ENCODE measurements around the gene USP33.
"Not testable (repeated sequence)": the region's sequence is repeated elsewhere in the genome, so short reads cannot be mapped to it uniquely, and the experiment has no call there.

The USP33 gene

DNA sequence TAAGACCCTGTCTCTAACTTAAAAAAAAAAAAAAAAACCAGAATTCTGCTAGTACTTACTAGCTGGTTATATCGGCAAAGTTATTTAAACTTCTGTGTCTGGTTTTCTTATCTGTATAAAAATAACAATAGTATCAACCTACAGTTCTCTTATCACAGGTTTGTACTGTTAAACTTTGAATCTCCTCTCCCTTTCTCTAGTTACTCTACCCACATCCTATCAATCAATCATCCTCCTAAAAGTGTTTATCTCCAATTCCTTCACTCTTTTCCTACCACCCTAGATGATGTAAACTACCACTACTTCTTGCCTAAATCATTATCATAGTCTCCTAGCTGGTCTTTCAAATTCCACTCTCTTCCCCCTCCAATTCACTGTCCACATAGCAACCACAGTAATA, 27.6 kb downstream of the USP33 start:
- DNase-seq = no peak

DNA sequence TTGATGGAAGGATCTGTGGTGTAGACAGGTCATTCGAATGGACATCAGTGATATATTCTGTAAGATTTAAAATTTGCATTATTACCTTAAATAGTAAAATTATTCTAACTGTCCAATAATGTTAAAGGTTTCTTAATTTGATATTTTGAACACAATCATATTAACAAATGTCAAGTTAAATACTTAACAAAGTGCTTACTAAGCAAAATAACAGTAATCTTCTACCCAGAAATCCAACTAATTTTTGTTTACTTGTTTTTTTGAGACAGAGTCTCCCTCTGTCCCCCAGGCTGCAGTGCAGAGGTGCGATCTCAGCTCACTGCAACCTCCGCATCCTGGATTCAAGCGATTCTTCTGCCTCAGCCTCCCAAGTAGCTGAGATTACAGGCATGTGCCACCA, 33.9 kb downstream of the USP33 start:
- DNase-seq = no peak

DNA sequence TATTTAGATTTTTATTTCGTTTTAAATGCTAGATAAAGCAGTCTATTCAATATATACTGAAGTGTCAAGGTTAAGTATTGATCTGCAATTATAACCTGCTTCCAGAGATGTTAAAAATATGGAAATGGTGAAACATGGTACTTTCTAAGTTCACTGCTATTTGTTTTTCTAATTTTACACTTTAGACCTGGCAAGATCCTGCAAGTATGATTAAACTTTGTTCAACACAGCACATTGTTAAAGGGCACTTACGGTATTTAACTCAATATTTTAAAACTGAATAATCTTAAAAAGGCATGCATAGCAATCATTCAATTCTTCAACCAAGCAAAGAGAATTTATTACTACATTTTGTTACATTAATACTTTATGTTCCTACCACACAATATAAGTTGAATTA, 41.5 kb downstream of the USP33 start:
- no peak for DNase-seq

DNA sequence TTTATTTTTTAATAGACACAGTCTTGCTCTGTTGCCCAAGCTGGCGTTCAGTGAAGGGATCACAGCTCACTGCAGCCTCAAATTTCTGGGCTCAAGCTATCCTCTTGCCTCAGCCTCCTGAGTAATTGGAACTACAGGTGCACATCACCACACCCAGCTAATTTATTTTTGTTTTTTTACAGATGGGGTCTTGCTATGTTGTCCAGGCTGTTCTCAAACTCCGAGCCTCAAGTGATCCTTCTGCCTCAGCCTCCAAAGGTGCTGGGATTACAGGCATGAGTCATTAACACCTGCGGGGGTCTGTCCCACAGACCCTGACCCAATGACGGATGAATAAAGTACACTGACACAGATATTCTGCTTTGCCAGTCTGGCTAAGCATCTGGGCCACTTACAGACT, 43.6 kb downstream of the USP33 start:
- no peak for DNase-seq

DNA sequence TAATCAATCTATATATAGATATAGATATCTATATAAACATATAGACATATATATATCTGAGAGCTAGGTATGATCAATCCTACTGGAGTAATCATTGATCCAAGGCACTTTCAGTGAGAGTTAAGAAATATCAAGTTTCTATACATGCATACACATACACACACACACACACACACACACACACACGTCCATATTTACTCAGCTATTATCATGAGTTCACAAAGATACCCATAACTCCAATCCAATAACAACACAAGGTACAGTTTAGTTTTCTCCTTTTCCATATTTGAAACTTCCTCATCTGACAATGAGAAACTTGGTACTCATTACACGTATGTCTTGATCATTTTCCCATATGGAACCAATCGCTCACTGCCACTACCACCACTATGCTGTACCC, 49.9 kb downstream of the USP33 start:
- no peak for DNase-seq

DNA sequence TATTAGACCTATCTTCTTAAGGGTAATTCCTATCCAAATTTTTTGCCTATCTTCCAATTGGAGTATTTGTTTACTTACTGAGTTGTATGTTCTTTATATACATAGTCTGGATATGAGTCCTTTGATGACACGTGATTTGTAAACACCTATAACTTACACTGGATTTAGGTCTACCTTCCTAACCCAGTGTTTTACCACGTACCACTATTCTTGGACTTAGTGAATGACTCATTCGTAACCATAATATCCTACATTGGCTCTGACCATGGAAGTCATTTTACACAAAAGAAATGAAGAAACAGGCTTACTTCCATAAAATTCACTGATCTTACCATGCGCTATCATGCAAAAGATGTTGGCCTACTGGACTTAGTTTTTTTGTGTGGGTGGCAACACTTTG, 53.3 kb downstream of the USP33 start:
- DNase-seq = no peak

DNA sequence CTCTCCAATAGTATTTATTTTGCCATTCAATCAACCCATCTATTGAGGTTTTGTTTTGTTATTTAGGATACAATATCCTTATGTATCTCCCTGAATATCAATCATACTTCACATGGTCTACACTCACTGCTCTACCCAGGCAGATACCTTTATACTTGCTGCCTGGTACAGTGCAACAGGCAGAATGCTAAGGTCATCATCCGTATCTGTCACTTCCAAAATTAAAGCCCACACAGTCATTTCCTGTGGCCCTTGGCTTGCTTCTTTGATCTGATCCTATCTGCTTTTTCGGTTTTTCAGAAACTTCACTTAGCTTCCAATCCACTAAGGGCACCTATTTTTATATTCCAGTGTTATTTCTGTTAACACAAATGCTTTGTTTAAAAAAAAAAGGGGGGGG, 54.9 kb downstream of the USP33 start:
- no peak for DNase-seq

DNA sequence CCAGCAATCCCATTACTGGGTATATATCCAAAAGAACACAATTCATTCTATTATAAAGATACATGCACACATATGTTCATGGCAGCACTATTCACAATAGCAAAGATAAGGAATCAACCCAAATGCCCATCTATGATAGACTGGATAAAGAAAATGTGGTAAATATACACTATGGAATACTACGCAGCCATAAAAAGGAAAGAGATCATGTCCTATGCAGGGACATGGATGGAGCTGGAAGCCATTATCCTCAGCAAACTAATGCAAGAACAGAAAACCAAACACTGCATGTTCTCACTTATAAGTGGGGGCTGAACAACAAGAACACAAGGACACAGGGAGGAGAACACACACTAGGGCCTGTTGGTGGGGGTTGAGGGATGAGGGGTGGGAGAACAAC, 60.0 kb downstream of the USP33 start:
- DNase-seq = not testable (repeated sequence)

DNA sequence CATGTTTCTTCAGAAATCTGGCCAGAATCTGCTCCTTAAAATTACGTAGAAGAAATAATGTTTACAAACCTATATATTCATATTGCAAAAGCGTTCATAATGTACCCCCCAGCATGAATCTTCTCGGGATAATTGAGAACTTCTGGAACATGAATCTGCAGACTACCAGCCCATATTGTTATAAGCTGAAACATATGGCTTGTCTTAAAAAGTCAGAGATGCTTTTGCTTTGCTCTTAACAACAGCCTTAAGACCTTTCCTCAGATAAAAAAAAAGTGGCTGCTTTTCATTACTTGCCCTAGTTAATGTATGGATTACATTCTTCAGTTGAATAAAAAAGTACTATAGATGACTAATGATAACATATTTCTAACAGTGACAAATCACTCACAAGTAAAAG, 62.2 kb downstream of the USP33 start:
- DNase-seq = no peak

DNA sequence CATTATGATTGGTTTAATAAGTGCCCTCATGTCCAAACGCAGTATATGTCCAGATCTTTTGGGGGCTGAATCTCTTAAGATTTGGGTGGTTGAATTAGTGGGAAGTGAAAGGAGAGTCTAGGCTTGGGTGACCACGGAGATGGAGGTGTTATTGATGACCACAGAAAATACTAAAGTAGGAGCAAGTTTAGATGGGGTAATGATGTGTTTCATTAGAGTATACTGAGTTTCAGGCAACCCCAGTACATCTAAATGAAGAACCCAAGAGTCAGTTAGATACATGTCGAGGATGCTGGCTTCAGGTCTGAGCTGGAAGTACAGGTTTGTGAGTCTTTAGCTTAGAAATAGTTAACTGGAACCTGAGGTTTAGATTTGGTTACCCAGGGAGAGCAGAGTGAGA, 70.7 kb downstream of the USP33 start:
- no peak for DNase-seq

DNA sequence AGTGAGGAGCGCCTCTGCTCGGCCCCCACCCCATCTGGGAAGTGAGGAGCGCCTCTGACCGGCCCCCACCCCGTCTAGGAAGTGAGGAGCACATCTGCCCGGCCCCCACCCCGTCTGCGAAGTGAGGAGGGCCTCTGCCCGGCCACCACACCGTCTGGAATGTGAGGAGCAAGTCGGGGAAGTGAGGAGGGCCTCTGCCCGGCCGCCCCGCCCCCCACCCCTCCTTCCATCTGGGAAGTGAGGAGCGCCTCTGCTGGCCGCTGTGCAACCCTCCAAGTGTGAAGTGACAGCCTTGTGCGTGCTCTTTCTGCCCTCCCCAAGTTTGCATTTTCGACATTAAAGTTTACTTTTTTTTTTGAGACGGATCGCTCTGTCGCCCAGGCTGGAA, 72.1 kb downstream of the USP33 start:
- peak; percentile 9 to 11 for DNase-seq

DNA sequence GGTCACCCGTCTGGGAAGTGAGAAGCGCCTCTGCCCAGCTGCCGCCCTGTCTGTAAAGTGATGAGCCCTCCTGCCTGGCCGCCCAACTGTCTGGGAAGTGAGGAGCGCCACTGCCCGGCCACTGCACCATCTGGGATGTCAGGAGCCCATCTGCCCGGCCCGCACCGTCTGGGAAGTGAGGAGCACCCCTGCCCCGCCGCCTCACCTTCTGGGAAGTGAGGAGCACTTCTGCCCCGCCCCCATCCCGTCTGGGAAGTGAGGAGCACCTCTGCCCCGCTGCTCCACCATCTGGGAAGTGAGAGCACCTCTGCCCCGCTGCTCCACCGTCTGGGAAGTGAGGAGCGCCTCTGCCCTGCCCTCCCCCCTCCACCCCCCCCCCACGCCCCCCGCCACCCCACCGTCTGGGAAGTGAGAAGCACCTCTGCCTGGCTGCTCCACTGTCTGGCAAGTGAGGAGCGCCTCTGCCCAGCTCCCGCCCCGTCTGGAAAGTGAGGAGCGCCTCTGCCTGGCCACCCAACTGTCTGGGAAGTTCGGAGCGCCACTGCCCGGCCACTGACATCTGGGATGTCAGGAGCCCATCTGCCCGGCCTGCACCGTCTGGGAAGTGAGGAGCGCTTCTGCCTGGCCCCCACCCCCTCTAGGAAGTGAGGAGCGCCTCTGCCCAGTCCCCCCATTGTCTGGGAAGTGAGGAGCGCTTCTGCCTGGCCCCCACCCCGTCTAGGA, 72.7 kb downstream of the USP33 start:
- DNase-seq = no peak

DNA sequence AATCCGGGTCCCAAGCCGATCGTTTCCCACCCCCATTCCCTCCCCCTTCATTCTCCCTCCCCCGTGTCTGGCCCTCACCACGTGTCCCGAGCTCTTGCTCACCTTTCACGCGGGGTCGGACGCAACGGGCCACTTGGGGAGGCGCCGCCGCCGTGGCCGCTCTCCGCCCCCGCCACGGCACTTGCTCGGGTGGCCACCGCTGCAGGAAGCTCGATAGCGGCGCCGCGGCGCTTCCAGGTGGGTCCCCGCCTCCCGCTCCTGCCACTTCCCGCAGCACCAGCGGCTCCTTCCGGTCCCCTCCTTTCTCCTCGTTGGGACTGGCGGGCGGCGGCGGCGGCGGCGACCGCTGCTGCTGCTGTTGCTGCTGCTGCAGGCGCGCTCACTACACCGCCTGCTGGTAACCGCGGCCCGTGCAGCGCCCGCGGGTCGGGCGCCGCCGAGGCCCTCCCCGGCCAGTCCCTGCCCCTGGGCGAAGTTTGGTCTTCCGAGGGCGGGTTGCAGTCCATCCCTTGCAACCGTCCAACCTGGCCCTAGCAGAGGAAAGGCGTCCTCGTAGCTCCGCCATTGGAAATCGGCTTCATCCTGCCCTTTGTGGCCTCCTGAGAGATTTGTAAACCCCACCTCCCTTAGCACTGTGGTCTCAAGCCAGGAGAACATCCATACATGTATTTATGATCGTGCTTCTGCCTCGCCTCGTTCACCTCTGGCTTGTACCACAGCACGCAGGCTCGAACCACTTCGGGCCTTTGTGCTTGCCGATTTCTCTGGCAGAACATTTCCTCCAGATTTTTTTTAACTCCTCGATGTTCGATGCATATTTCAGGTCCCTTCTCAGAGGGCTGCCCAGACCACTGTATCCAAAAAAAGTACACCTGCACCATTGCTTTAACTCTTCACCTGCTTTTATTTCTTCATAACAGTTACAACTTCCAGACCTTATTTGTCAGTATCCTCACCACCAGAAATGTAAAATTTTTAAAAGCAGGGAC, 76.2 kb downstream of the USP33 start:
- DNase-seq = peak; percentile 92 to 93

DNA sequence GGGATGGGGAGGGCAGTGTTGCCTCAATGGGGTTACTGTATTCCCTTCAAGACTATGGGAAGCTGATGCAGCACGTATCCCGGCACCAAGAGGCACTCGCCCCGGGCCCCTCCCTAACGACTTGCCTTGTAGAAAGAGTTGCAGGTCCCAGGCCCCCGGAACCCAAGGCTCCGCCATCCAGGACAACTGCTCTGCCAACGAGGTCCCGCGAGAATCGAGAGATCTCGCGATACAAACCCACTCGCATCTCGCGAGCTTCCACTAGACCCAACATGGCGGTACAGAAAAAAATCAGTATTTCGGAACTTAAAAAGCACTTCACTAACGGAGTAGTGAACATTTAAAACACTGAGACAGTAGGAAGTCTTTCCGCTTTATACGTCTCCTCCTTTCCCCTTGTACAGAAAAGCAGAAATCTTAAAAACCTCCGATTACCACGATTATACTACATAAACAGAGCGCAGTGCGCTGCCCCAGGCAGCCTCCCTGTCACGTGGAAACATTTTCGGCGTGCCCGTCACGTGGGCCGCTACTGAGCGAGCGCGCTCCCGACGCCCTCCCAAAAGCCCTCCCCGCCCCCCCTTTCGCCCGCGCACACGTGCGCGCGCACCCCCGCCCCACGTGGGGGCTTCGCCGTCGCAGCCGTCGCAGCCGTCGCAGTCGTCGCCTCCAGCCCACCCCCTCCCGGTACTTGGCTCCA, 77.0 kb downstream of the USP33 start, which contains the start of gene ZZZ3:
ZZZ3 (minus strand) TSS at position 199 of the 700 bp plus-strand sequence. CDS start 49,304 bp downstream, outside the sequence.
- DNase-seq = peak; percentile 94 to 95

DNA sequence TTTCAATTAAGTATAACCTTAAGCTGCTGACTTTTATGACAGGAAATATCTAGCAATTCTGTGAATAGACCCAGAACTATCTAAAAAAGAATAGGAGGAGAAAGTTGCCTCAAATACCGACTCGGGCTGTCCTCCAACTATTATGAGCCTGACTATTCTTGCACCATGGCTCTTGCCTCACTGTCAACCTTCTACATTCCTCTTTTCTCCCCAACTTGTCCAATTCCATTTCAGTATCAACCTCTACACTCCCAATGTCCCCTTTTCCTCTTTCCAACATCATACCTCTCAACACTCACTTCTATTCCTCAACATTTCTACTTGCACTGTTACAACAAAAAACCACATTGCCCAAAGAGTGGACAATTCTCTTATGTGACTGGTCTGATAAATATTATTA, 79.5 kb downstream of the USP33 start:
- DNase-seq = no peak

DNA sequence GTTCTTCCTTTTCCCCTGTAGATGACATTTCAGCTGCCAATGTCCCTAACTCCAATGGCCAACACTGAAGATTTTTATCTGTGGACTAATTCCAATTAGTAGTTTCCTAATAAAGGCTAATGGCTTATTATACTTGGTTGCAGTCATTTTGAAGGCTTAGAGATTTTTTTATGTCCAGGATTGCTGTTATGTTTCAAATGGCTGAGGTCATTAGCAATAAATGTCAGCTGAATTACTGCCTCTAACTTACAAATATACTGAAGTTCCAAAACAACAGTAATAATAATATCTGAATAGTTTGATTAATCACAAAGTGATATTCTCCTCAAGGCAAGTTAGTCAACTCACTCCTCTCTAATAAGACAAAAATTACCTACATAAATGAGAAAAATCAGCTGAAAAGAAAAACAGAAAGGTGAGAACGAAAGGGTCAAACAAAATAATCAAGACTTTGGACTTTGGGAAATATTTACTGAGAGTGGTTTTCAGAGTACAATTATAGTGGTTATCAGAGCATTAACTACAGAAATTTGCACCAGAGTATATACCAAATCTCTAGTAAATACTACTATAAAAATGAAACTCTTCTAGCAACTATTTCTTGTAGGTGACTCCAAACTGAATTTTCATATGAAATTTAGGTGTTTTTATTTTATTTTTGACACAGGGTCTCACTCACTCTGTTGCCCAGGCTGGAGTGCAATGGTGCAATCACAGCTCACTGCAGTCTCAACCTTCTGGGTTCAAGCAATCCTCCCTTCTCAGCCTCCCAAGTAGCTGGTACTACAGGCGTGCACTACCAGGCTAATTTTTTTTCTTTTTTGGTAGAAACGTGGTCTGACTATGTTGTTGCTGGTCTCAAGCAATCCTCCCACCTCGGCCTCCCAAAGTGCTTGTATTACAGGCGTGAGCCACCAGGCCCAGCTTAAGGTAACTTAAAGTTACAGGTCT, 80.7 kb downstream of the USP33 start:
- DNase-seq = no peak

DNA sequence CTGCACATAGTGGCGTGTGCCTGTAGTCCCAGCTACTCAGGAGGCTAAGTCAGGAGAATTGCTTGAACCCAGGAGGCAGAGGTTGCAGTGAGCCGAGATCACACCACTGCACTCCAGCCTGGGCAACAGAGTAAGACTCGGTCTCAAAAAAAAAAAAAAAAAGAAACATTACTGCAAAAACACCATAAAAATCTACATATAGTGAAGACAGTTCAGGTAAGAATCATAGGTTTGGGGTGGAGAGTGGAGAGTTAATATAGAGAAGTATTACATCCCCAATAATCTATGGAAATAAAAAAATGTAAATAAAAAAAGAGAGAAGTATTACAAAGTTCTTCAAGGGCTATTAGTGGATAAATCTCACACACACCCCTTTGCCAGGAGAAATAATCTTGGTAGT, 84.8 kb downstream of the USP33 start:
- not testable (repeated sequence) for DNase-seq

DNA sequence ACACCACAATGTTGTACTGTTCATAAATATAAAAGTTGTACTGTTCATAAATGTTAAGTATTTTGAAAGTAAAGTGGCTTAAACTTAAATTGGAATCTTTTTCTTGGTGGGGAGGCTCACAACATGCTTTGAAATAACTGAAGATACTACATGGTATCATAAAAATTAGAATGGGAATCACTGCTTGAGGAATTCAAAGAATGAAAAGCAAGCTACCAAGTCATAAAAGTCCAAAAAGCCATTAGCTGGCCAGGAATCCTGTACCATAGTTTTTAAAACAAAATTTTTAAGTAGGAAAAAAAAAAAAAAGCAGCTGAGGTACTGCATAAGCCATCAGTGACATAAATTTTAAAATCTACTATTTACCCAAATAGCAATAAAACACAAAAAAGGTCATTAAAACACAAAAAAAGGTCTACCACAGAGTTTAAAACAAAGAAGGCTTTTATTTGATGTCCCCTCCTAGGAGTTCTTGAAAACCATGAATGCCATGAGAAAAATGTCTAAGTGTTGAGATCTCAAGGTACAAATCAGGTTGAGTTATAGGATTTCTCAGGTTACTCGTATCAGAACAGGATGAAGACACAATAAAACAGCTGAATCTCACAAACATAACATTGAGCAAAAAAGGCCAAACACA, 85.8 kb downstream of the USP33 start:
- DNase-seq = no peak

DNA sequence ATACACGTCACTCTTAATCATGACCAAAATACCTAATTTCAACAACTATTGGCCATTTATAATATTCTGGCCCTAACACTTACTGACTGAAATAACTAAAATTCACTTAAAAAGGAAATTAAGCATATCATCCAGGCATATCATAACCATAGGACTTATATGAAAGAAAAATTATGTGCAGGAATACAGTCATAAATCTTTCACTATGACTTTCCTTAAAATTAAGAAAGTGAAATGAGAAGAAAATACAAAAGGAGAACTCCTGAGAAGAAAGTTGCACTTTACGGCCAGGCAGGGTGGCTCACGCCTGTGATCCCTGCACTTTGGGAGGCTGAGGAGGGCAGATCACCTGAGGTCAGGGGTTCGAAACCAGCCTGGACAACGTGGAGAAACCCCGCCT, 86.6 kb downstream of the USP33 start:
- DNase-seq = no peak

DNA sequence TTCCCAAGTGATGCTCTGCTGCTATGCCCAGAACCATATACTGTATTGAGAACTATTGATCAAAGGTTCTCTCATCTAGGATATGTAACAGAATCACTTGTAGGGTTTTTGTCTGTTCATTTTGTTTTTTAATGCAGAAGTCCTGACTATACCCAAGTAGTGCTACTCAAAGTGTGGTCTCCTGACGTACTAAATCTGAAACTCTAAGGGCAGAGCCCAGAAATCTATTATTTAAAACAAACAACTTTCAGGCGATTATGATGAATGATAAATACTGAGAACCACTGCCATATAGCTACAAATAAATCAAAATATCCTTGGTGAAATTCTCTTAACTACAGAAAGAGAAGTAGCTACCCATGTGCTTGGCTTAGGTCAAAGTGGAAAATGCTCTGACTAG, 87.3 kb downstream of the USP33 start:
- DNase-seq = no peak

DNA sequence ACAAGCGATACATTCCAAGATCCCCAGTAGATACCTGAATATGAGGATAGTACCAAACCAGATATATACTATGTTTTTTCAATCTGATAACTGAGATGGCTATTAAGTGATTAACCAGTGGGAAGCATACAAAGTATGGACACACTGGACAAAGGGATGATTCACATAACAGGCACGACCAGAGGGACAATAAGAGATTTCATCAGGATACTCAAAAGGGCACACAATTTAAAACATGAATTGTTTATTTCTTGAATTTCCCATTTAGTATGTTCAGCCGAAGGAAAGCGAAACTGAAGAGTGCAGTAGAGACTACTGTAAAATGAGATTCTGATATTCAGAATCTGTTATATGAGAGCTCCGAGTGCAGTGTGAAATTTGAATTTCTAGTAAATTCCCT, 87.8 kb downstream of the USP33 start:
- no peak for DNase-seq

DNA sequence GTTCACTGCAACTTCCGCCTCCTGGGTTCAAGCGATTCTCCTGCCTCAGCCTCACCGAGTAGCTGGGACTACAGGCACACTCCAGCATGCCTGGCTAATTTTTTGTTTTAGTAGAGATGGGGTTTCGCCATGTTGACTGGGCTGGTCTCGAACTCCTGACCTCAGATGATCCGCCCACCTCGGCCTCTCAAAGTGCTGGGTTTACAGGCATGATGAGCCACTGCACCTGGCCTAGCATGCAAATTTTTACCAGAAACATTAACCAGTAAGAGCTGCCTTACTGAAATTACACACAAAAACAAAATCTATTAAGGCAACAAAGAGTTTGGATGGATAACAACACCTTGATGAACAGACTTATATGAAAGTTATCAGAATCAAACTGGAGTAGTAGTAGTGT, 89.3 kb downstream of the USP33 start:
- DNase-seq = no peak
